Iris pigment epithelial cell (primary cell): ENCODE data around the gene UBA1.

Experiments used
- DNase-seq: peaks from one replicate; pipeline ENCODE4 v3.0.0-alpha.2; 2011; ENCODE audit warnings: low read depth

UBA1 gene

DNA sequence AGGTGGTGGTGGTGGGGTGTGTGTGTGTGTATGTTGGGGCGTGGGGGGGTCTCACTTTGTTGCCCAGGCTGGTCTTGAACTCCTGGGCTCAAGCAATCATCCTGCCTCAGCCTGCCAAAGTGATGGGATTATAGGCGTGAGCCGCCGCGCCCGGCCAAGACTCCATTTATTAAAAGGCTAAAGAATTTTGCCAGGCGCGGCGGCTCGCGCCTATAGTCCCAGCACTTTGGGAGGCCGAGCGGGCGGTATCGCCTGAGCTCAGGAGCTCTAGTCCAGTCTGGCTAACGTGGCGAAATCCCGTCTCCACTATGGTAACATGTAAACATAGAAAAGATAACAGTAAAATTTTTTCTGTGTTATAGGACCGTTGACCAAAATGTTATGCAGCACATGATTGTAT, 3.7 kb upstream of the UBA1 start:
- DNase-seq = peak; percentile 13

DNA sequence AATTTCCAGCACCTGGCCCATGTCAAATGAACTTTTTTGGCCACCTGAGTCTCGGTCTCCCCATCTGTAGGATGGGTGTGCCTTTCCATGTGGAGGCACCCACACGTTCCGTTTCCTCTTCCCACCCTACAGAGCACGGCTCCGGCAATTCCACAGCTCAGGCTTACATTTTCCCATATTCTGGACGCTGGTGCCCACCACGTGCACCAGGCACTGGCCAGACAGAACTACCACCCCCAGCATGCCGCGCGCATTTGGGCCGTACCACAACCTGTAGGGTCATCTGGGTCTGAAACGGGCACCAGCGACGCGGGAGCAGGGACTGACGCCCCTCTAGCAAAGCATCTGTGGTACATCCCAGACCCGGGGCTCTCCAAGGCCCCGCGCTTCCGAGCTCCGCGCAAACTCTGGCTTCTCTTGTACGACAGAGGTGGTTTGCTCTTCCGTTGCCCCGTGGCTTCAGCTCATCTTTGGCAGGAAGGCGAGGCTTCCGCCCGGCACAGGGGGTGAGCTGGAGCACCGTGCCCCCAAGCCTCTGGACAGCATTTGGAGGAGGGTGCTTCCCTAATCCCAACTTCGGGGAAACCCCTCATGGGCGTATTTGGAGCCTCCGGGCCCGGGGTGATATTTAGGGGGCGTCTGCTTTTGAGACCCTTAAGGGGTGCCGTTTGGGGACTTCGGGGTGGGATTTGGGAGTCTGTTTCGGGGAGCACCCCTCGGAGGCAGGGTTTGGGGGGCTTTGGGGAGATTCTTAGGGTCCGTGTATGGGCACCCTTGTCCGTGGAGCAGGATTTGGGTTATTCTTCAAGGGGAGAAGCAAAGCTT, 3.0 kb upstream of the UBA1 start:
- DNase-seq = peak; percentile 91

DNA sequence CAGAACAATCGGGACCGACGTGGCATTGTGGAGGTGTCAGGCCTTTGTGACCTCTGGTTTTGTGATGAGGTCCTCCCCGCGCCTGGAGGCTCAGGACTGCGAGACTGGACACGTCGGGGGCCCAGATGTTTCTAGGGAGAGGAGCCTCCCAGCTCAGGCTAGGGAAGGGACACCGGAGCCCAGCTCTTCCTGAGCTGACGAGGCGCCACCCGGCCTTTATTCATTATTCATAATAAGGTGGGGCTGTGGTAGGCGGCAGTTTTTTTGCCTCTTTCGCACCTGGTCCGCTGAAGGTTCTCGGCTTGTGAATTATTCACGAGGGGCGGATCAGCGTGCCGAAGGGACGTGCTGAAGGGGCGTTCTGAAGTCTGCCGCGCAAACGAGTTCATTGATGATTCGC, 2.3 kb upstream of the UBA1 start:
- DNase-seq = peak; percentile 11

DNA sequence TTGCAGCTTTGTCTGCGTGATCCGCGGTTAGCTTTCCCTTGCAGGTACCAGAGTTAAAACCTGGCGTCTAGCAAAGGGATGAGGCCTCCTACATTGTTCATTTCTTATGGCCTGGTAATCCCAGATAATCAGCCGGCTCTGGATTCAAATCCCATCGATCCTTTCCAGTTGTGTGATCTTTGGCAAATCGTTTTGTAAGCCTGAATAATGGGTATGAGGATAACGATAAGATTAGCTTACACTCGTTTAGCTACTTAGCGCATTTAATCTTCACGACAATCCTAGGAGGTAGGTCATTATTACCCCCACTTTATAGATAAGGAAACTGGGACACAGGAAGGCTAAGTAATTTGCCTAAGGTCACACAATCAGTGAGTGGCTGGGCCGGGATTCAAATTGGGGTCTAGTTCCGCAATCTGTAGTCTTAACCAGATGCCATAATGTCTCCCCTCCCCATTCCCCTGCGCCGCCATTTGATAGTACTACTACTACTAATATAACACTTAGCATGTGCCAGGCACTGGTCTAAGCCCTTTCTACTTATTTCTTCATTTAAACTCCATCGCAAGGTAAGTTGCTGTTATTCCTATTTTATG, 1.7 kb upstream of the UBA1 start:
- no peak for DNase-seq

DNA sequence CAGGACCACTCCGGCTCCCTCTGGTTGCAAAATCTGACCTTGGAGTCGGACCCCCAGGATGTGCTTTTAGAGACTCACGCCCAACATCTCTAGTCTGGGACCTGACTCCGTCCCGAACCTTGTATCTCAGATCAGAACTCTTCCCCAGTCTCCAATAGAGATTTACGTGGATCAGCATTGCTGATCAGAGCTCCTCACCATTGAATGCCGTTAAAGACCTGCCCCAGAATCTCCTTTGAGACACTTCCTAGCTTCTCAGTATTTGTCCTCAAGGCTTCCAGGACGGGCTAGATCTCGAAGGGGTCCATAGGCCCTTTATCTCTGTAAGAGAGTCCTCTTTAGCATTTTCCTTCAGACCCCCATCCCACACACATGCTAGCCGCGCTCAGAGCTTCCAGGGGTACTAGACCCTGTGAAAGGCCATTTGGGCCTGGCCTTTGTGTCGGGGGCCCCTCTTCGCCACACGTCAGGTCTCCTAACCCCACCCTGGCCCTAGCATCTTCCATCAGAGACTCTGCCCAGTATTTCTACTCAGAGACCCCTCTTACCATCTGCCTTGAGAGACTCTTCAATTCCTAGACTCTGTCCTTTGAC, 662 bp downstream of the UBA1 start:
- peak; percentile 27 for DNase-seq

DNA sequence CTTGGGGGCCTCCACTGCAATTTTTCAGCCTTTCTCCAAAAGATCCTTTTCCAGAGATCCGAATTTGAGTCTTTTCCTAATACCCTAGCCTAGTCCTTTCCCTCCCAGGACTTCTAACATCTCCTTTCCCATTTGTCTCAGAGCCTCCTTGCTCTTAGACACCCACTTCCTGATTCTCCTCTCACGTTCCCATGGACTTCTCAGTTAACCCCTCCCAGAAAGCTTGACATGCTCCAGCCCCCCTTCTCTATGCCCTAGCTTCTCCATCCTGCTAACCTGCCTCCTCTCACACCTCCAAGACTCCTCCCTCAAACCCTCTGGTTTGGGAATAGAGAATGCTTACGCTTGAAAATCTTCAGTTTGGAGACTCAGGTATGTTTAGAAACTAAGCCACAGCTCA, 2.5 kb downstream of the UBA1 start:
- DNase-seq = no peak

DNA sequence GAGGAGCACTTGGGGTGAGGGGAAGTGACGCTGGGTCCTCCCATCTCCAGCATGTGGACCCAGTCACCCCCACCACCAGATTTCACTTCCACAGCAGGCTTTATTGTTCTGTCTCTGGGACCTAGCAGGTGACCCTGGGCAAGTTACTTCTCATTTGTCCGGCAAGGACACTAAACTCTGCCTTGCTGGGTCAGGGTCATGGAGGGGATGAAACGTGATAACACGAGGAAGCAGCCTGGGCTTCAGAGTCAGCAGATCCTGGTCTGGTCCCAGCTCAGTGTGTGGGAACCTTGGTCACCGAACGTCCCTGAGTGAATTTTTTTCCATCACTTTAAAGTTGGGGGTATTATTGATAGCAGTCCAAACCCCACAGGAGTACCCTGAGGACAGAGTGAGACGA, 3.9 kb downstream of the UBA1 start:
- DNase-seq = no peak

DNA sequence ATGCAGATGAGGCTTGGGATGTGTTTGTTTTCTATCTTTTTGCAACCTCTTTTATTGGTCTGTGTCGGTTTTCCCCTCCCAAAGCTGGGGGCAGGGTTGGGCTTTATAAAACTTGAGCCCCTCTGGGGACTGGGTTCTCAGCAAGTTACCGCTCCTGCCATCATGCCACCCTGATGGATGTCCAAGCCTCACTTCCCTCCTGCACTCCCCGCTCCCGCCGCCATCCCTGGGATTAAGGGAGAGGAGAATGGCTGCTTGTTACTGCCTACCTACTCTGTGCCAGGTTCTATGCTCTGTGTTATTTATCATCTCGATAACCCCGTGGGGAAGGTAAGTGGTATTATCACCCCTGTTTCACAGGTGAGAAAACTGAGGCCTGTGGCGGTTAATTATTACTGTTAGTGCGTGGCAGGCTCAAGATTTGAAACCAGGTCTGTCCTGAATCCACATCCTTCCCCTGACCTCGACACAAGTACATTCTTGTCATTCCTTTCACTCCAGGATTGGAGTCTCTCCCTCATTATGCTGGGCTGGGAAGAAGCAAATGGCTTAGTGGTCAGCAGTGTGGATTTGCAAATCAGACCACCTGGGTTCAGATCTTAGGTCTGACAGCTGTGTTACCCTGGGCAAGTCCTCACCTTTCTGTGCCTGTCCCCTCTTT, 4.5 kb downstream of the UBA1 start:
- peak; percentile 52 for DNase-seq

DNA sequence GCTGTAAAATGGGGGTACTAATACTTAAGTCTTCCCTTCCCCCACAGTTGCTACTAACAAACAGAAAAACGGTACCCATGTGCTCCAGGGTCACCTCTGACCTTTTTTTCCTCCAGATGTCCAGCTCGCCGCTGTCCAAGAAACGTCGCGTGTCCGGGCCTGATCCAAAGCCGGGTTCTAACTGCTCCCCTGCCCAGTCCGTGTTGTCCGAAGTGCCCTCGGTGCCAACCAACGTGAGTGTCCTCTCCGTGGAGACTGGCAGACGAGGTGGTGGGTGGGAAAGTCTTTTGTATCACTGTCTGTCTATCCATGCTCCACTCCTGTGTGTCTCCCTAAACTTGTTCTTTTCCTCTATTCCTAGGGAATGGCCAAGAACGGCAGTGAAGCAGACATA, 5.1 kb downstream of the UBA1 start:
- no peak for DNase-seq

DNA sequence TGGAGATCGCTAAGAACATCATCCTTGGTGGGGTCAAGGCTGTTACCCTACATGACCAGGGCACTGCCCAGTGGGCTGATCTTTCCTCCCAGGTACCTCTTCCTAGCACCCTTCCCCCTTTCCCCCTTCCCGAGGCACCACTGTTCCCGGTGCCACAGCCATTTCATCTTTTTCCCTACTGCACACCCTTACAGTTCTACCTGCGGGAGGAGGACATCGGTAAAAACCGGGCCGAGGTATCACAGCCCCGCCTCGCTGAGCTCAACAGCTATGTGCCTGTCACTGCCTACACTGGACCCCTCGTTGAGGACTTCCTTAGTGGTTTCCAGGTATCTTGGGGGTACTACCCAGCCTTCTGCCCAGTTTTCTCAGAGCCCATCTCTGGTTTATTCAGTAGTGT, 5.7 kb downstream of the UBA1 start:
- no peak for DNase-seq

DNA sequence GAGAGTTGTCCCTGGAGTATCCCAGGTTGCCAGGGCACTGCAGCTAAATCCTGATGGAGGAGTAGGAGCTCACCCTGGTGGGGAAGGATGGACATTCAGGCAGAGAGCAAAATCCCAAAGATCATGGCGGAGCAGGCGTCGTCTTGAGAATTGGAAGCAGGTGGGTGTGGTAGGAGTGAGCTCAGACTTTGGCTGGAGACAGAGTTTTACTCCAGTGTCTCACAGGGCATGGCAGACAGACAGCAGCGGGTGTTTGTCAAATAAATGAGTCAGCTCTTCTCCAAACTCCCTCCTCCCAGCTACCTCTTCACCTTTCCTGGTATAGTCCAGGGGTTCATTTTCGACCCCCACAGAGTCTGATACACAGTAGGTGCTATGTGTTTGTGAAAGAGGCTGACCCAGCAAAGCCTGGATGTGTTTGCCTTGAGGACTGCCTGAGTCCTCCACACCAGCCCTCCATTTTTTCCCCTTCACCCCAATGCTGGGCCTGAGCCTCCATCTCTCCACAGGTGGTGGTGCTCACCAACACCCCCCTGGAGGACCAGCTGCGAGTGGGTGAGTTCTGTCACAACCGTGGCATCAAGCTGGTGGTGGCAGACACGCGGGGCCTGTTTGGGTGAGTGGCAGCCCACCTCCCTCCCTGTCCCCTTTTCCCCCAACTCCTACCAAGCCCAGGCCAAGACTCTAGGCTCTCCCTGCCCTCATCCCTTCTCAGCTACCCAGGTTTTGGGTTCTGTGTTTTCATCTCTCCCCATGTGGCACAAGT, 6.9 kb downstream of the UBA1 start:
- DNase-seq = peak; percentile 65

DNA sequence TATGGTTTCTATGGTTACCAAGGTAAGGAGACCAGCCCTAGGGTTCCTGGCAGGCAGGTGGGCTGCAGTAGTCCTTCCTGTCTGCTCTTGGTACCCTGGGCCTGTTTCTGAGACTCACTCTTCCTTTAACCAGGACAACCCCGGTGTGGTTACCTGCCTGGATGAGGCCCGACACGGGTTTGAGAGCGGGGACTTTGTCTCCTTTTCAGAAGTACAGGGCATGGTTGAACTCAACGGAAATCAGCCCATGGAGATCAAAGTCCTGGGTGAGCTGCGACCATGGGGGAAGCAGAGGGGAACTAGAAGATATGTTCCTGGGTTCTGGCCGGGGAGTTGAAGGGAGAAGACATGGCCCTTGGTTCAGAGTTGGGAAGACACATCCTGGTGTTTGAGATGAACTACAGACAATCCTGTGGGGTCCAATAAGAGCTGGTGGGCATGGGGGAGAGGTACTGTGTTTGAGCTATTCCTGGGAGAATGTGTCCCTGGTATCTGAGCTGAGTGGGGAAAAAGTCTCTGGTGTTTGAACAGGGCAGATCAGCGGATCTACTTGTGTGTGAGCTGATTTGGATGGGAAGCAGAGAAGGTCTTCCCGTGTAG, 7.8 kb downstream of the UBA1 start:
- no peak for DNase-seq

DNA sequence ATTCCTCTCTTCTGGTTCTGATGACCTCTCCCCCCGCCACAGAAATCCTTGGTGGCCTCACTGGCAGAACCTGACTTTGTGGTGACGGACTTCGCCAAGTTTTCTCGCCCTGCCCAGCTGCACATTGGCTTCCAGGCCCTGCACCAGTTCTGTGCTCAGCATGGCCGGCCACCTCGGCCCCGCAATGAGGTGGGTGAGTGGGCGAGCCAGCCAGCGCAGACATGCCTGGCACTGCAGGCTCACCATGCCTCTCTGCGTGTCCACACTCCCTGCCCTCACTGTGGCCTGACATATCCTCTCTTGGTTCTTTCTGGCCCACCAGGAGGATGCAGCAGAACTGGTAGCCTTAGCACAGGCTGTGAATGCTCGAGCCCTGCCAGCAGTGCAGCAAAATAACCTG, 8.7 kb downstream of the UBA1 start:
- DNase-seq = no peak

DNA sequence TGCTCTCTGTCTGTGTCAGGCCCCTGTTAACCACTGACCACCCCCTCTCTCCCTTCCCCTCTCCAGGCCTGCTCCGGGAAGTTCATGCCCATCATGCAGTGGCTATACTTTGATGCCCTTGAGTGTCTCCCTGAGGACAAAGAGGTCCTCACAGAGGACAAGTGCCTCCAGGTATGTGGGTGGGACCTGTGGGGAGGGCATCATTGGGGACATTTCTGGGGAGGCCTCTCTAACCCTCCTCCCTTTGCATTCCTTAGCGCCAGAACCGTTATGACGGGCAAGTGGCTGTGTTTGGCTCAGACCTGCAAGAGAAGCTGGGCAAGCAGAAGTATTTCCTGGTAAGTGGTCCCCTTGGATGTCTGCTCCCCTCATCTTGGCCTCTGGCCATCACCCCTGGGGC, 9.2 kb downstream of the UBA1 start:
- no peak for DNase-seq

DNA sequence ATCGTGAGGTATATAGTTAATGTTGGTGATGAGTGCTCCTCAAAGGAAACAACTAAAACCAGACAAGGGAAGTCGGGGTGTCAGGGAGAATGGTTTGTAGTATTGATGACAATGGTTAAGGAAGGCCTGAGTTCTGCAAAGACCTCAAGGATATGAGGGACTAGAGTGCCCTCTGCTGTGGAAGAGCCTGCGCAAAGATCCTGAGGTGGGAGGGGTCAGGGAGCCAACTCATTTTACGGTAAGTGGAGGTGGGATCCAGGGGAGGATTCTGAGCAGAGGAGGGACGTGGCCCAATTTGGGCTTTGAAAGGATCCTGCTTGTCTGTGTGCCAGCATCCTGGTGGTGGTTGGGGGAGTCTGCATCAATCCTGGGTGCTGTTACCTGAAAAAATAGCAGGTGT, 11.3 kb downstream of the UBA1 start:
- no peak for DNase-seq

DNA sequence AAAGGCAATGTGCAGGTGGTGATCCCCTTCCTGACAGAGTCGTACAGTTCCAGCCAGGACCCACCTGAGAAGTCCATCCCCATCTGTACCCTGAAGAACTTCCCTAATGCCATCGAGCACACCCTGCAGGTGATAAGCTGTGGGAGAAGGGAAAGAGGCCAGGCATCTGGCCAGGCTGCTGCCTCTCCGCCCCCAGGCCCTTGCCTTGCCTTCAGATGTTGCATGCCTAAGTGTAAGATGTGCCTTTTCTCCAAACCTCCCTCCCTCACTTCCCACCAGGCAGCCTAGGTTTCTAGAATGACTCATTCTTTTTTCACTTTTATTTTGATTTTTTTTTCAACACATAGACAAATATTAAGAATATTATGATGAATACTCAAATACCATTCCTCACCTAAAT, 12.7 kb downstream of the UBA1 start:
- DNase-seq = no peak

DNA sequence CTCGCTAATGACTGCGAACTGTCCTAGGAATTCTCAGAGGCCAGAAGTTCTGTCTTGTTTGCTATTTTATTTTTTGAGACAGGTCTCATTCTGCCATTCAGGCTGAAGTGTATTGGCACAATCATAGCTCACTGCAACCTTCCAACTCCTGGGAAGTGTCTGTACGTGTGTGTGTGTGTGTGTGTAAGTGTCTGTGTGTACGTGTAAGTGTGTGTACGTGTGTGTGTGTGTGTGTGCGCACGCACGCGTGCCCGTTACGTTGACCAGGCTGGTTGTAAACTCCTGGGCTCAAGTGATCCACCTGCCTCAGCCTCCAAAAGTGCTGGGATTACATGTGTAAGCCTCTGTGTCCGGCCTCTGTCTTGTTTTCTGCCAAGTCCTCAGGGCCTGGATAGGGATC, 14.5 kb downstream of the UBA1 start:
- no peak for DNase-seq

DNA sequence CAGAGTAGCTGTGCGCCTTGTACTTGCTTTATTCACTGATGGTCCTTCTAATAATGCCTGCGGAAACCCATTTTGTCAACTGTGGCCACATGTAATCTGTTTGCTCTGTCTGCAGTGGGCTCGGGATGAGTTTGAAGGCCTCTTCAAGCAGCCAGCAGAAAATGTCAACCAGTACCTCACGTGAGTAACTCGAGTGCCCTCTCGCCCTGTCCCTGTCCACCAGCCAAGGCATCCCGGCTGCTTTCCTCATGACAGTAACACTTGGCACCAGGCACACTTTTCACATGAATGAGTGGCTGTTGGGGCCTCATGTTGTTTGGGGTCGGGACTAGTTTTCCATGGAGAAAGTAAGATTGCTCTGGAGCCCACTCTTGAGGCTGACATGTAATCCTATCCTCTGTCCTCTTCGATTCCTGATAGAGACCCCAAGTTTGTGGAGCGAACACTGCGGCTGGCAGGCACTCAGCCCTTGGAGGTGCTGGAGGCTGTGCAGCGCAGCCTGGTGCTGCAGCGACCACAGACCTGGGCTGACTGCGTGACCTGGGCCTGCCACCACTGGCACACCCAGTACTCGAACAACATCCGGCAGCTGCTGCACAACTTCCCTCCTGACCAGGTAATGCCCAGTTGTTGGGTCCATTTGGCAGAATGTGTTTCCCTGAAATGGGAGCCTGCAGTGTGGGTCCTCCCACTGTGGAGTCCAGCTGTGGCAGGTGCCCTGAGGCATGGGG, 16.0 kb downstream of the UBA1 start:
- DNase-seq = no peak

DNA sequence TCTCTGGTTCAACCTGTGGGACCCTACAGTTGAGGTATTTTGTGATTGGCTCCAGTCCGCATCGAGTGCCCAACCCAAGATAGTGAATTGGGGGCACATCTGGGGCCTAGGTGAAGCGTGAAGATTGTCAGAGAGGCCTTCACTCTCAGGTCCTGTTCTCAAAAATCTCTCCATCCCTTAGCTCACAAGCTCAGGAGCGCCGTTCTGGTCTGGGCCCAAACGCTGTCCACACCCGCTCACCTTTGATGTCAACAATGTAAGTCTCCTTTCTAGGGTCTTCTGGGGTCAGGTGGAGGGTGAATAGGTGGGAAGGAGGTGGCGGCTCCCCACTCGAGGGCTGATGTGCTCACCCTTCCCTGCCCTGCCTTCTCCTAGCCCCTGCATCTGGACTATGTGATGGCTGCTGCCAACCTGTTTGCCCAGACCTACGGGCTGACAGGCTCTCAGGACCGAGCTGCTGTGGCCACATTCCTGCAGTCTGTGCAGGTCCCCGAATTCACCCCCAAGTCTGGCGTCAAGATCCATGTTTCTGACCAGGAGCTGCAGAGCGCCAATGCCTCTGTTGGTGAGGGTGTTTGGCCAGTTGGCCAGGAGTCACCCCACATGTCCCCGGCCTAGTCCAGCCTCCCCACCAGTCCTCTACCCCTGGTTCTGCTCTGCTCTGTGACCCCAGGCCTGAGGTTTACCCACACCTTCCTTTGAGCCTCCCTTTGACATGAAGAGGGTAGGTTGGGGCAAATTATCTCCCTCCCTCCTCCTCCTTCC, 17.2 kb downstream of the UBA1 start:
- no peak for DNase-seq
